GM12864 (cell line): ENCODE measurements around the gene TLR10.

Experiments used
- DNase-seq: peaks from one replicate; pipeline ENCODE4 v3.0.0-alpha.2; 2011; ENCODE audit warnings: low read depth
- H3K4me3 ChIP-seq: 2 replicates; pipeline ENCODE4 v1.5.1; 2011; ENCODE audit warnings: mild to moderate bottlenecking, low read depth, low read length, control low read depth
- CTCF ChIP-seq: IDR thresholded peaks from 2 replicates; pipeline ENCODE4 v1.5.1; 2011; ENCODE audit warnings: low read depth, mild to moderate bottlenecking, moderate library complexity, low read length, control low read depth, inconsistent platforms; ENCODE audit errors: missing control alignments

The TLR10 gene

GRCh38 chr4:38782452-38783108, at the start of gene TLR10:
Gene TLR10, minus strand, starts transcription at chr4:38782990. Its CDS starts 7,400 bp downstream, at chr4:38775590.
- peak; percentile 54 for TF ChIP-seq CTCF
- H3K4me3 ChIP-seq, result peak within 1 kb of the TSS; percentile 71
- peak; percentile 89 for DNase-seq

GRCh38 chr4:38832206-38832605, 49.4 kb upstream of the TLR10 start:
- no peak for TF ChIP-seq CTCF
- DNase-seq, result no peak

DNA sequence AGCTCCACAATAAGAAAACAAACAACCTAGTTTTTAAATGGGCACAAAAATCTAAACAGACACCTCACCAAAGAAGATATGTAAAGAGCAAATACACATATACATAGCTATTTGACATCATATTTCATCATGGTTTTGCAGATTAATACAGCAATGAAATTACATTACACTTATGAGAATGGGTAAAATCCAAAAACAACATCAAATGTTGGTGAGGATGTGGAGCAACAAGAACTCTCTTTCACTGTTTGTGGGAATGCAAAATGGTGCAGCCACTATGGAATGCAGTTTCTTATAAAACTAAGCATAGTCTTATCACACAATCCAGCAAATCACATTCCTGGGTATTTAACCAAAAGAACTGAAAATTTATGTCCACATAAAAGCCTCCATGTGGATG, 48.9 kb upstream of the TLR10 start:
- DNase-seq, result no peak
- H3K4me3 ChIP-seq, result no peak overlapping the region
- TF ChIP-seq CTCF, result no peak

More at GRCh38 chr4:38832206-38832605, 49.4 kb upstream of the TLR10 start:
- H3K4me3 ChIP-seq, result no peak overlapping the region

DNA sequence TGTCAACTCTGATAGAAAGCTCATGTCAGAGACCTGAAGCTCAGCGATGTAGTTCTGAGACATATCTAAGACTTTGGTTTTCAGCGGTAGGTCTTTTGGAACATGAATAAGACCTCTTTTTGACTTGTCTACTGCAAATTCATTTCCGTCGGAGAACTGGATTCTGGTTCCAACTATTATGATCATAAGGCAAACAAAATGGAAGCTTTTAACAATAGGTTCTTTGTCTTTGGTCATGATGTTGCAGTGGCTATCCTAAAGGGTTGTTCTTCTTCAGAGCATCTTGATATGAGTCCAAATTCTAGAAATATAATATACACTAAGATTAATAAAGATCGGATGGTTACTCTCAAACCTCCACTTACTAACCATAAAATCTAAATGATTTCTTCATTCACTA, 46.4 kb upstream of the TLR10 start:
- no peak for DNase-seq
- H3K4me3 ChIP-seq, result no peak overlapping the region
- TF ChIP-seq CTCF, result no peak

DNA sequence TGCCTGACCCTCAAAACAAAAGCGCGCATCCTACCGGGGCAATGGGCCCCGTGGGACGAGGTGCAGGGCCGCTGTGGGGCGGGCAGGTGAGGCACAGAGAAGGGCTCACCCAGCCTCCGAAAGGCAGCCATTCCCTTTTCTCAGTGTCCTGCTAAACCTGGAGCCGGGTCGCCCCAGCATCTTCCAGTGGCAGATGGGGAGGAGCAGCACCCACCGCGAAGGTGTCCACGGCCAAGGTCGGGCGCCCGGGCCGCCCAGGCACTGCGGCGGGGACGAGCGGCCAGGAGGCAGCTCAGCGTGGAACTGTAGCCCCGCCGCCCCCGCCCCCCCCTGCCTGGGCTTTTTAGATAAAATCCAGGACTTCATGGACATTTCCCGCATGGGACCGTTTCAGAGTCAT, 41.0 kb upstream of the TLR10 start:
- TF ChIP-seq CTCF, result no peak
- H3K4me3 ChIP-seq, result no peak overlapping the region

DNA sequence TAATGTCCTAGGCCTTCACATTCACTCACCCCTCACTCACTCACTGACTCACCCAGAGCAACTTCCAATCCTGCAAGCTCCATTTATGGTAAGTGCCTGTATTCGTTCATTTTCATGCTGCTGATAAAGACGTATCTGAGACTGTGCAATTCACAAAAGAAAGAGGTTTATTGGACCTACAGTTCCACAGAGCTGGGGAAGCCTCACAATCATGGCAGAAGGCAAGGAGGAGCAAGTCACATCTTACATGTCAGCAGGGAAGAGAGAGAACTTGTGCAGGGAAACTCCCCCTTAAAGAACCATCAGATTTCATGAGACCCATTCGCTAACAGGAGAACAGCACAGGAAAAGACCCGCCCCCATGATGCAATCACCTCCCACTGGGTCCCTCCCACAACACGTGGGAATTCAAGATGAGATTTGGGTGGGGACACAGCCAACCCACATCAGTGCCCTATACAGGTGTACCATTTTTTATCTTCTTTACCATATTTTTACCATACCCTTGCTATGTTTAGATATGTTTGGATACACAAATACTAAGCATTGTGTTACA, 40.0 kb upstream of the TLR10 start:
- no peak for TF ChIP-seq CTCF
- H3K4me3 ChIP-seq, result no peak overlapping the region
- no peak for DNase-seq

More for the DNA sequence above, 41.0 kb upstream of the TLR10 start:
- DNase-seq, result no peak

GRCh38 chr4:38821739-38822138, 38.9 kb upstream of the TLR10 start:
- no peak overlapping the region for H3K4me3 ChIP-seq
- no peak for DNase-seq
- no peak for TF ChIP-seq CTCF
